ENCODE data around the gene ADGRG6. TPM values are rescaled to one million over a fixed set of nuclear protein-coding genes. Genes with fewer than 3 reads are reported as not detected.

Gene ADGRG6
- polyA plus RNA-seq, 3 donors from 2014 or later = 0.47 TPM; not detected in 2

DNA sequence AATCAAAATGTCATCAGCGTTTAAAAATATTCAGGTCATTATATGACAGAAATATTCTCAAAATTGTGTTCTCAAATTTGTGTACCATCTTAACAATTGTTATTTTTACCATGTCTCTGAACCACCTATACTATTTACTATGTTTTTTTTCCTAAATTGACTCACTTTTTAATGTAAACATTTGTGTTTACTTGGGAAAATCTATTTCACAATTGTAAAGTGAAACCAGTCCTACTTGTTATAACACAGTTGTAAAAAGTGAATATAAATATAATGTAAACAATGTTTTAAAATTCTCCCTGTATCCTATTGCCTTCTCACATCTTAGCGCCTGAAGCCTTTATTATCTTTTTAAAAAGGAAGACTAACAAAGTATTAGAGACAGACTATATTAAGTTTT, 83.5 kb downstream of the ADGRG6 start:
- no peak overlapping the region for H3K4me3 Mint-ChIP-seq
- H3K36me3 Mint-ChIP-seq = no peaks in the 10 kb centered on the region
- no peak overlapping the region for H3K27ac Mint-ChIP-seq
- H3K27me3 Mint-ChIP-seq (ENCODE audit: low read depth in 3 of 3) = peaks cover 0 to 3% (median 0%) of the 10 kb centered on the region in 3 donors
- H3K9me3 Mint-ChIP-seq = peaks cover 0 to 3% (median 0%) of the 10 kb centered on the region in 6 donors
- no peak for DNase-seq
- no peaks in the 10 kb centered on the region for H3K4me1 Mint-ChIP-seq

DNA sequence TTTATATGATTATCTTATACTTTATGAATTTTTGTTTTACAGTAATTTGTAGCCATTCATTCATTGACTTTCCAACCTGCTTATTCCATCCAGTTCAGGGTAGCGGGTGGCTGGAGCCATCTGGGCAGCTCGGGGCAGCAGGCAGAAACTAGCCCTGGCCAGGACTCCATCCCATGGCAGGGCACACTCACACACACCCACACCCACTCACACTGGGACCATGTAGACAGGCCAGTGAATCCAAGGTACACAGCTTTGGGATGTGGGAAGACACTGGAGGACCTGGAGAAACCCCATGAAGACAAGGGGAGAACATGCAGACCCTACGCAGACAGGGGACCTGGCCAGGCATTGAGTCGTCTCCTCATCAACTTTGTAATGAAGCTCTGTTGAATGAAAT, 84.8 kb downstream of the ADGRG6 start:
- peaks cover 0 to 5% (median 0%) of the 10 kb centered on the region in 3 donors for H3K27me3 Mint-ChIP-seq (ENCODE audit: low read depth in 3 of 3)

DNA sequence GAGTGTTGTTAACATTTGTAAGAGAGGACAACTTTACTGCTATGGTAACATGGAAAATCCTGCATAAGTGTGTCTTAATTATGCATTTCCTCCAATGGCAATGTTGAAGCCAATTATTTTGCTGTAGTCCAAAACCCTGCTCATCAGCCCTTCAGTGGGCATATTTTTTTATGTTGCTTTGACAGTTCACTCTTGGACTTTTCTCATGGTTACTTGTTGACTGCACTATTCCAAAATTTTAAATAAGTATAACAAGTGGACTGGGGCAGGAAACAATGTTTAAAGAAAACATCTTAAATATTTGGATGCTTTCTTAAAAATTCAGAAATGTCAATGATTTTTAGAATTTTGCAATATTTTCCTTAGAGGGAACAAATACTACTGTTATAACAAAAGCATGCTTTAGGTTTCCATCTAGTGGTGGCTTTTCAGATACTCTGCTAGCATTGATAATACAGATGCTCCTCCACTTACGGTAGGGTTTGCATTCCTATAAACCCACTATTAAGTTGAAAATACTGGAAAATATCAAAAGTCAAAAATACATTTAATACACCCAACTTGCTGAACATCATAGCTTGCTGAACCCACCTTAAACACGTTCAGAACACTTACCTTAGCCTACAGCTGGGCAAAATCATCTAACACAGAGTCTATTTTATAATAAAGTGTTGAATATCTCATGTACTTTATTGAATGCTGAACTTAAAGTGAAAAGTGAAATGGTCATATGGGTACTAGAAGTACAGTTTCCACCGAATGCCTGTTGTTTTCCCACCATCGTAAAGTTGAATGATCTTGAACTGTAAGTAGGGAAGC, 86.4 kb downstream of the ADGRG6 start:
- Mint-ChIP-seq H3K4me3 (no peak overlapping the region), H3K27me3 (ENCODE audit: low read depth in 3 of 3) (peaks cover 0 to 5% (median 2%) of the 10 kb centered on the region in 3 donors), H3K9me3 (peaks cover 0 to 3% (median 0%) of the 10 kb centered on the region in 6 donors), H3K27ac (no peak overlapping the region), H3K36me3 (no peaks in the 10 kb centered on the region), H3K4me1 (no peaks in the 10 kb centered on the region)
- DNase-seq = no peak

More for the DNA sequence above, 84.8 kb downstream of the ADGRG6 start:
- Mint-ChIP-seq H3K4me1 (no peaks in the 10 kb centered on the region), H3K4me3 (no peak overlapping the region), H3K36me3 (no peaks in the 10 kb centered on the region), H3K9me3 (peaks cover 0 to 3% (median 0%) of the 10 kb centered on the region in 6 donors), H3K27ac (no peak overlapping the region)
- no peak for DNase-seq

DNA sequence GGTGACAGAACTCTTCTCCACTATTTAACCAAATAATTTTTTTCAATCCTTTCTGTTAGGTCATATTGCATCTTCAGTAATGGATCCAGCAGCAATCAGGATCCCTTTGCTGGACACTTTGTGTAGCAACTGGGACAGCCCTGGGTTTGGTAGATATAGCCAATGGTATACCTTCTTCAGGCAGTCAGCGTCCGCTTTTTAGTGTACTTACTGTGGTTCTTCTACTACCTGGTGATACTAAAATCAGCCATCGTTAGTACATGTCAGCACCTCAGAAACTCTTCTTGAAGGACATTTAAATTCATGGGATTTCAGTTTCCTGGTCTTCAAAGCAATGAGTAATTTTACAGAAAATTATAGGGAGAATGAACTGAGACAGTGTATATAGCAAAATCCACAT, 93.5 kb downstream of the ADGRG6 start:
- H3K9me3 Mint-ChIP-seq = no peaks in the 10 kb centered on the region
- peak overlapping the region in 2 of 6 donors; percentile 10 to 58 for H3K27ac Mint-ChIP-seq
- peaks cover 2 to 6% (median 4%) of the 10 kb centered on the region in 3 donors for H3K27me3 Mint-ChIP-seq (ENCODE audit: low read depth in 3 of 3)
- DNase-seq = no peak
- no peak overlapping the region for H3K4me3 Mint-ChIP-seq
- no peaks in the 10 kb centered on the region for H3K36me3 Mint-ChIP-seq
- H3K4me1 Mint-ChIP-seq = peaks cover 11 to 18% of the 10 kb centered on the region in 2 donors

DNA sequence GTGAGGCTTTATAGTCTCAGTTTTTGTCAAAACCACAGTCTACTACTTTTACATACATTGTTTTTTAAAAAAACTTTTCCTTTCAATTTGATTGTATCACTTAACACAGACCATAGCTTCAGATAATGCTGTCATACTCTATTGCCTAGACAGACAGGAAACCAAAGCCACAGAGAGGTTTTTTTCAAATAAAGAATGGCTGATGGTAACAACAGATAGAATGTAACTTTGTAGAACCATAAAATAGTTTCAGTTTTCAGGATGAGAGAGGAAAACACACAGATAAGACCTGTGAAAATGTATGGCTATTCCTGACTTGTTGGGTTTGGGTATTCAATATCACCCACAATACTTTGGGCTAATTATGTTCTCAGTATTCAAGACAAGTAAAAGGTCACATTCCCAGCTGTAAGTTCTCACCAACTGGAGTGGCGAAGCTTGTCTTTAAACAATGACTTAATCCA, 94.0 kb downstream of the ADGRG6 start:
- peaks cover 11 to 18% of the 10 kb centered on the region in 2 donors for H3K4me1 Mint-ChIP-seq
- peak overlapping the region in 1 of 5 donors; percentile 39 for H3K4me3 Mint-ChIP-seq
- peak overlapping the region in 2 of 6 donors; percentile 24 to 58 for H3K27ac Mint-ChIP-seq
- peak; percentile 49 to 62 (median 61) for DNase-seq
- no peaks in the 10 kb centered on the region for H3K36me3 Mint-ChIP-seq
- peaks cover 2 to 6% (median 4%) of the 10 kb centered on the region in 3 donors for H3K27me3 Mint-ChIP-seq (ENCODE audit: low read depth in 3 of 3)
- no peaks in the 10 kb centered on the region for H3K9me3 Mint-ChIP-seq

DNA sequence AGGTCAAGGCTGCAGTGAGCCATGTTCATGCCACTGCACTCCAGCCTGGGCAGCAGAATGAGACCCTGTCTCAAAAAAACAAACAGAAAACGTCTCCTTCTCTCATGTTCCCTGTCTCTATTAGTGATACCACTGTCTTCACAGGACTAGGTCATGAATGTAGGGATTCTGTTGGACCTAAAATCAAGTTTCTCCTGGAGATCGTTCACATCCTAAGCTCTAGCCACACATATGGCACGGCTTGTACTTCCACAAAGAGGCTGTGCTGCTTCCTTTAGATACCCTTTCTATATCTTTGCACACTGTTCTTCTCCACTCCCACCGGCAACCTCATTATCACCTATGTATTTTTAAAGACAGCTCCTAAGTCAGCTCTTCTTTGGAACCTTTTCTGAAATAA, 96.5 kb downstream of the ADGRG6 start:
- Mint-ChIP-seq H3K27me3 (ENCODE audit: low read depth in 3 of 3) (peaks cover 0 to 11% (median 4%) of the 10 kb centered on the region in 3 donors), H3K4me1 (peaks cover 11 to 18% of the 10 kb centered on the region in 2 donors), H3K27ac (no peak overlapping the region), H3K9me3 (no peaks in the 10 kb centered on the region), H3K36me3 (no peaks in the 10 kb centered on the region), H3K4me3 (no peak overlapping the region)
- DNase-seq = no peak

DNA sequence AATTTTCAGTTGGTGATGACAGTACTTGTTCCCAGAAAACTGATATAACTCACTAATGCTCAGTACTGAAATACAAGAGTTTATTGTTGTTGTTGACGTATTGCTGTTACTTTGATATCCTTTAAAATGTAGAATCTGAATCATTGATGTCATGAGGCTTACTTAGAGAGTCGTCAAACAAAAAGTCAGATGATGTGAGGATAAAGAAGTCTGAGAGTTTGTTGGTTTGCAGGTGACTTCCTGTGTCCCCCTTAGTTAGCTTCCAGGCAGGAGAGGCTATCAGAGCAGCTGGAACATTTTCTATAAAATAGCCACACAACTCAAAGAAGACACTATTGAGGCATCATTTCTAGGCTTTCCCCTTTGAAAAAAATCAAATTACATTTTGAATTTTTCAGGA, 97.9 kb downstream of the ADGRG6 start:
- Mint-ChIP-seq H3K27ac (no peak overlapping the region), H3K9me3 (peaks cover 0 to 1% (median 0%) of the 10 kb centered on the region in 6 donors), H3K4me3 (no peak overlapping the region), H3K36me3 (no peaks in the 10 kb centered on the region), H3K27me3 (ENCODE audit: low read depth in 3 of 3) (peaks cover 0 to 9% (median 4%) of the 10 kb centered on the region in 3 donors), H3K4me1 (peaks cover 11 to 17% of the 10 kb centered on the region in 2 donors)
- DNase-seq = no peak

DNA sequence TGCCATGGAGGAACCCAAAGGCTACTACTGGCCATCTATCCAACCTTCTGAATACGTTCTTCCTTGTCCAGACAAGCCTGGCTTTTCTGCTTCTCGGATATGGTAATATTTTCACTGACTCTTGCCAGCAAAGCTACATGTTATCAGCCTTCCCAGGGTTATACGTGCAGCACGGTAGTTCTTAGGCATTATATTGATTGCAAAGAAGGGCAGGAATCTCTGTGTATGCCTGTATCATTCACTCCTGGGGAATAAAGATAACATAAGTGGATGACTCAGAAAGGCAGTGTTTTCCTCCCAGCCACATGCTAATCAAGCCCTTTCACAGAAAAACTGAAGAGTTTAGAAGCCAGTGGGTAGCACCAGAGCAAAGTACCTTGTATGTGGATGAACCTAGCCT, 98.7 kb downstream of the ADGRG6 start:
- no peak overlapping the region for H3K4me3 Mint-ChIP-seq

DNA sequence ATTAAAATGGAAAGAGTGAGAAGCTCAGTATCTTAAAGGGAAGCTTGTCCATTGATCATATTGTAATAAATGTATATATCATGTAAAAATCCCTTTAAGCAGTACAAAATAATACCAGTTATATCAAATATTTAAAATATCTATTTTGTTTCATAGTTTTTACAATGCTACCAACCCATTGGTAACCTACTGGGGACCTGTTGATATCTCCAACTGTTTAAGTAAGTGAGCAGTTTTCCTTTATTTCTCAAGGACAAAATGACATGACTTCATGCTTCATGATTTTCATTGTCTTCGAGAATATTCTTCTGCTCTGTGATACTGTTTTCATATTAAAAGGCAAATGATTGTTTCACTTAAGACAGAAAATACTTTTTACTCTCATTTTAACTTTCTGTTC, 100.0 kb downstream of the ADGRG6 start:
- no peaks in the 10 kb centered on the region for H3K4me1 Mint-ChIP-seq
- H3K27me3 Mint-ChIP-seq (ENCODE audit: low read depth in 3 of 3) = peaks cover 0 to 9% (median 4%) of the 10 kb centered on the region in 3 donors
- no peak for DNase-seq
- H3K9me3 Mint-ChIP-seq = peaks cover 0 to 3% (median 0%) of the 10 kb centered on the region in 6 donors
- H3K27ac Mint-ChIP-seq = no peak overlapping the region
- H3K36me3 Mint-ChIP-seq = no peaks in the 10 kb centered on the region
- no peak overlapping the region for H3K4me3 Mint-ChIP-seq

More for the DNA sequence above, 98.7 kb downstream of the ADGRG6 start:
- H3K27me3 Mint-ChIP-seq (ENCODE audit: low read depth in 3 of 3) = peaks cover 0 to 9% (median 4%) of the 10 kb centered on the region in 3 donors
- no peak overlapping the region for H3K27ac Mint-ChIP-seq
- H3K36me3 Mint-ChIP-seq = no peaks in the 10 kb centered on the region
- no peak for DNase-seq
- peaks cover 7 to 9% of the 10 kb centered on the region in 2 donors for H3K4me1 Mint-ChIP-seq
- peaks cover 0 to 3% (median 0%) of the 10 kb centered on the region in 6 donors for H3K9me3 Mint-ChIP-seq

DNA sequence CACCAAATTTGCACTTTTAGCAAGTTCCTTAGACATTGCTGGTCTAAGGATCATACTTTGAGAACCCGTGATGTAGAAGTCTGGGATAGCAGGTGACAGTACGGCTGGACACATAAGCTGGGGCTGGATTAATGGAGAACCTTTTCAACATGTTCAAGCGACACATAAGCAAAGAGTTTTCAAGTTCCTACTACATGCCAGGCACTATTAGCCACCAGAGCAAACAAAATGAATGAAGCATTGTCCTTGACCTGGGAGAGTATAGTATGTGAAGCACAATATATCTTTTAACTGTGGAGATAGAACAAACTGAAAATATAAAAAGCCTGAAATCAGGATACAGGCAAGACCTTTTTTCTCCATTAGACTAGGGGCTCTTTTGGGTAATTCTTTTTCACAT, 102.9 kb downstream of the ADGRG6 start:
- Mint-ChIP-seq H3K27ac (no peak overlapping the region), H3K4me1 (no peaks in the 10 kb centered on the region), H3K27me3 (ENCODE audit: low read depth in 3 of 3) (peaks cover 0 to 8% (median 2%) of the 10 kb centered on the region in 3 donors), H3K36me3 (no peaks in the 10 kb centered on the region), H3K4me3 (no peak overlapping the region), H3K9me3 (peaks cover 0 to 3% (median 0%) of the 10 kb centered on the region in 6 donors)
- DNase-seq = no peak

DNA sequence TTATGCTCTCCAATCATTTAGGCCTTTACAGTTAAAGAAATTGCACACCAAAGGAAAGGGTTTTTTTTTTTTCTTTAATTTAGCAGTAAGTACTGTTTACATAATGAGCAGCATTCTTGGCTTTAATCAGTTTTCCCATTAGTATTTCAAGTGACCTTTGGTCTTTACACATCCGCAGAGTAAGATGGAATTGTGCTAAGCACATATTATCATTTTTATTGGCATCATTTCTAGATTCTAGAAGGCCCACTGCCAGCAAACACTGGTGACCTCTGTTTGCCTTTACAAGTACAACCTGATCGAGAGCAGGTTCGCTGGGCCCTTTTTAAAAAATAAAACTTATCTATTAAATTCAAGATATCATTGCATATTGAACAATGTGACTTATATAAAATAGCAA, 104.3 kb downstream of the ADGRG6 start:
- Mint-ChIP-seq H3K27ac (no peak overlapping the region), H3K27me3 (ENCODE audit: low read depth in 3 of 3) (peaks cover 1 to 8% (median 2%) of the 10 kb centered on the region in 3 donors), H3K4me3 (no peak overlapping the region), H3K9me3 (peaks cover 0 to 3% (median 0%) of the 10 kb centered on the region in 6 donors), H3K4me1 (no peaks in the 10 kb centered on the region), H3K36me3 (no peaks in the 10 kb centered on the region)
- no peak for DNase-seq

DNA sequence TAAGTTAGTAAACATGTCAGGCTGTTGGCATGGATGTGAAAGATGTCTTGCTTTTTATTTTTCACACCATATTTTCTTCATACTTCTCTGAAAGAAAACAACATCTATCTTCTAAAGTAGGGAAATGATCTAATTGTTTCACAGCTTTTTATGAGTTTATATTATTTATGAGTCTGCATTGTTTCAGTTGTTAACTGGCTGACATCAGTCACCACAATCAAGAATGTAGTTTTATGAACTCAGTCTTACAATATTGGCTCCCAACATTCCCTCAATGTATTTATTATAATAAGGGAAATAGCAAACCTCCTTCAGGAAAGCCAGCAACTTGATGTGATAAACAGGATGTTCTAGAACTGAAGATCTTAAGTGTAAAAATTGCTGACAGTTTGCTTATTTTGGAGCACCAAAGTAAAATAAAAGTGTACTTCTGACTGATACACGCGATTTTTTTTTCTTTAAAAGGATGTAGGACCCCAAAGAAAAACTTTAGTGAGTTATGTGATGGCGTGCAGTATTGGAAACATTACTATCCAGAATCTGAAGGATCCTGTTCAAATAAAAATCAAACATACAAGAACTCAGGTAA, 106.0 kb downstream of the ADGRG6 start:
- DNase-seq = no peak
- Mint-ChIP-seq H3K27ac (no peak overlapping the region), H3K4me3 (no peak overlapping the region), H3K4me1 (no peaks in the 10 kb centered on the region), H3K27me3 (ENCODE audit: low read depth in 3 of 3) (peaks cover 0 to 3% (median 1%) of the 10 kb centered on the region in 3 donors), H3K36me3 (no peaks in the 10 kb centered on the region), H3K9me3 (peaks cover 0 to 4% (median 0%) of the 10 kb centered on the region in 6 donors)

DNA sequence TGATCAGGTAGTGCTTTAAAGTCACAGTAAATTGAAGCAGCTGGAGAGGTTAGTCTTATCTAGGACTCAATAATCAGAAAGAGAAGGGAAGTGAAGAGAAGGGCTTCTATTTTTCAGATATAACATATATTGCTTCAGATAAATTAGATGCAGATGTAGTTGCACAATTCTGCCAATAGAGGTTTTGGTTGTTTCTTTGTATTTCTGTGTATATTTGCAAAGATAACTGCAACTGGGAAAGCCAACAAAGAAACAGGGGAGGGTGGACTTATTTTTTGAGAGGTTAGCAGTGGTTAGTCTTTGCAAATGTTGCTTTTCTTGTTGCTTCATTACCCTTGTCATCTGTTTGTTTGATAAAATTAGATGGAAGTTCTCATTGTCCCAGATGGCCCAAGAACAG, 106.6 kb downstream of the ADGRG6 start:
- peaks cover 0 to 3% (median 1%) of the 10 kb centered on the region in 3 donors for H3K27me3 Mint-ChIP-seq (ENCODE audit: low read depth in 3 of 3)
- no peaks in the 10 kb centered on the region for H3K36me3 Mint-ChIP-seq
- DNase-seq = no peak
- no peak overlapping the region for H3K4me3 Mint-ChIP-seq
- no peak overlapping the region for H3K27ac Mint-ChIP-seq
- peaks cover 0 to 4% (median 0%) of the 10 kb centered on the region in 6 donors for H3K9me3 Mint-ChIP-seq
- H3K4me1 Mint-ChIP-seq = no peaks in the 10 kb centered on the region

DNA sequence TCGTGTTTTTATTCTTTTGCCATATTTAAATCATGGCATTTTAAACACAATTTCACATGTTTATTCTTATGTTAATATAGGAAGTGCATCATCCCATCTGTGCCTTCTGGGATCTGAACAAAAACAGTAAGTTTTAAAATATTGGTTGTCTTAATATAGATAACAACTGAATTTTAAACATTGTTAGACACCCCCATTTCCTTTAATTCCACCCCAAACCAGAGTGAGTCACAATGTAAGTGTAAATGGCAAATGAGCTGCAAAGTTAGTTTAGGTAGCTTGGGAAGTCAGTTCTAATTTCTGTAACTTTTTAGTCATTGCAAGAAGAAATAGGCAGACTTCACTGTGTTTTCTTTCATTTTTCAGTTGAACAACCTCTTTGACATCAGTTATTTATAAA, 108.0 kb downstream of the ADGRG6 start:
- H3K9me3 Mint-ChIP-seq = peaks cover 0 to 3% (median 0%) of the 10 kb centered on the region in 6 donors
- DNase-seq = no peak
- H3K4me1 Mint-ChIP-seq = no peaks in the 10 kb centered on the region
- no peak overlapping the region for H3K4me3 Mint-ChIP-seq
- H3K27ac Mint-ChIP-seq = no peak overlapping the region
- peaks cover 1 to 3% (median 1%) of the 10 kb centered on the region in 3 donors for H3K27me3 Mint-ChIP-seq (ENCODE audit: low read depth in 3 of 3)
- no peaks in the 10 kb centered on the region for H3K36me3 Mint-ChIP-seq
